HepG2 (cell line): Measurements from ENCODE around the gene MRPL38. TPM values are rescaled to one million over a fixed set of nuclear protein-coding genes. Genes with fewer than 3 reads are reported as not detected.

Experiments
- BHLHE40 ChIP-seq: IDR thresholded peaks from 2 replicates; pipeline ENCODE4 v1.6.1; 2011; ENCODE audit warnings: low read length, improper control_type of control experiment
- JDP2 ChIP-seq: sonication (generic); formaldehyde crosslinking; IDR thresholded peaks from 2 replicates; pipeline ENCODE4 v1.8.1; 2022; ENCODE audit warnings: missing genetic modification reagents, borderline replicate concordance
- NR2F6 ChIP-seq, 2 experiments: IDR thresholded peaks; 2 replicates each; pipeline ENCODE4 v1.6.1; 2016; ENCODE audit warnings: antibody characterized with exemption in 1 of 2, mild to moderate bottlenecking in 1 of 2
- PCBP2 ChIP-seq: fragments of 200-400 bp; formaldehyde crosslinking; optimal IDR thresholded peaks from 2 replicates; pipeline ENCODE3; 2018; ENCODE audit warnings: low read length, low read depth; ENCODE audit not compliant: poor library complexity, severe bottlenecking
- ZNF253 ChIP-seq: sonication (generic); formaldehyde crosslinking; IDR thresholded peaks from 2 replicates; pipeline ENCODE4 v1.8.0; 2022; ENCODE audit warnings: mild to moderate bottlenecking, missing genetic modification reagents, borderline replicate concordance
- ZNF543 ChIP-seq: sonication (generic); formaldehyde crosslinking; IDR thresholded peaks from 2 replicates; pipeline ENCODE4 v1.4.0; 2020; ENCODE audit warnings: mild to moderate bottlenecking, missing genetic modification reagents
- ZNF614 ChIP-seq: IDR thresholded peaks from 2 replicates; pipeline ENCODE4 v1.6.1; 2018; ENCODE audit warnings: missing biosample characterization, missing genetic modification reagents, inconsistent platforms, borderline replicate concordance
- ZSCAN20 ChIP-seq: sonication (generic); formaldehyde crosslinking; IDR thresholded peaks from 2 replicates; pipeline ENCODE4 v1.4.0; 2020; ENCODE audit warnings: missing genetic modification reagents, mild to moderate bottlenecking, borderline replicate concordance
- polyA plus RNA-seq, 8 experiments: library from polyadenylated mRNA; depleted of rRNA in 3 of 8; stranded (reverse) in 7 of 8; unstranded in 1 of 8; fragments of >200 nt; fragmentation: Illumina TruSeq in 4 of 8; extraction: Trizol in 4 of 8; gene quantifications; 2 replicates each; pipeline versions ENCODE4 v1.2.1 to v1.2.3, GENCODE V29; 2011 to 2016; ENCODE audit warnings: low read depth in 4 of 8, missing spikeins in 1 of 8, mixed read lengths in 1 of 8; ENCODE audit not compliant: insufficient read depth in 1 of 8
- total RNA-seq, 5 experiments: library from RNA; depleted of rRNA; stranded (reverse); fragments of >200 nt; fragmentation: Illumina TruSeq; extraction: Trizol; gene quantifications; 2 replicates each; pipeline ENCODE4 v1.2.3, GENCODE V29; 2016; ENCODE audit warnings: low read depth in 1 of 5
- TF ChIP-seq, protein P1 (sequence below): sonication (generic); formaldehyde crosslinking; IDR thresholded peaks from 2 replicates; pipeline ENCODE4 v1.4.0; 2020; ENCODE audit warnings: missing genetic modification reagents
- TF ChIP-seq, protein P2 (sequence below): sonication (generic); formaldehyde crosslinking; IDR thresholded peaks from 2 replicates; pipeline ENCODE4 v1.8.1; 2022; ENCODE audit warnings: low read depth, mild to moderate bottlenecking, missing genetic modification reagents
- TF ChIP-seq, protein P3 (sequence below), 2 experiments: sonication (generic) in 1 of 2; formaldehyde crosslinking in 1 of 2; IDR thresholded peaks; 2 replicates each; pipeline versions ENCODE4 v1.6.1 to v1.9.0; 2014 to 2022; ENCODE audit warnings: antibody characterized with exemption in 1 of 2, borderline replicate concordance in 1 of 2, inconsistent platforms in 1 of 2, low read depth in 1 of 2, missing genetic modification reagents in 1 of 2

The MRPL38 gene
- total and polyA plus RNA-seq, 2 of the 13 experiments (the other 11 are each of a cell fraction or from before 2014, with no cell fraction given): 83.7 to 125 TPM

DNA sequence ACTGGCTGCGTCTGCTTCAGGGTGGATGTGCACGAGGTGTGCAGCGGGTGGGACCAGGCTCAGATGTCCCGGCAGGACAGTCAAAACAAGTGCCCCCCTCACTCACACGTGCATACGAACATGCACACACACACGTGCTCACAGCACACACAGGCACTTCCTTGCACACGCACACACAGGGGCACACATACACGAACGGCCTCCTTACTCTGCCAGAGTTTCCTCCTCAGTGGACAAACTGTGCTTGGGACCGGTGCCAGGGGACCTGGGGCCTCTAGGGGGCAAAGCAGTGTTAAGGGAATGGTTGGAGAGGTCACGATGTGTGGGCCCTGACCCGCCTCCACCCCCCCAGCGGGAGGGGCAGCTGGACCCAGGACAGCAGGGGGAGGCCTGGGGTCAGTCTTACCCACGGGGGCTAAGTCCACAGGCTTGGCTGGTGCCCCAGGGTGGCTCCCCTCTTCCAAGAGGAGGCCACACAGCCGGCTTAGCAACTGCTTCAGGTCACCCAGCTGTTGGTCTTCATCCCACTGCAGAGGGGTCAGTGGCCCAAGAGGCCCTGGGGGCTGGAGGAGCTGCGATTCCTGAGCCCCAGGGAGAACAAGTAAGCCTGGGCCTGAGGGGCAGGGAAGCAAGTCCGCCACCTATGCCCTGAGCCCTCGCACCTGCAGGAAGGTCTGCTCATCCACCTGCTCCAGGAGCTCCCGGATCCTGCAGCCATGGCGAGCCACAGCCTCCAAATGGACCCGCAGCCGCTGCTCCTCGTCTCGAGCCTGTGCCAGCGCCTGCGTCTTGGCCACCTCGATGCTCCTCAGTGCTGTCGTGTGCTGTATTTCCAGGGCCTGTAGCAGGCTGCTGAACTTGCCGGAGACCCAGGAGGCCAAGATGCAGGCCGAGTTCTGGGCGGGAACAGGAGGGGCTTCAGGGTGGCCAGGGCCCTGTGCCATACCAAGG, 12.8 kb downstream of the MRPL38 start (continued):
- peak; percentile 64; the same call in 1 of the 2 replicates for TF ChIP-seq ZSCAN20 (CRISPR knock-in tag)
- TF ChIP-seq ZNF543: 0 out of 2 replicates have a peak, but pooled peaks have one; percentile 21
- peak; percentile 93 for TF ChIP-seq NR2F6 (IDR thresholded peaks at IDR 0.05)
- peak; percentile 93 for TF ChIP-seq NR2F6 (CRISPR knock-in tag; IDR thresholded peaks at IDR 0.05)
- TF ChIP-seq JDP2 (CRISPR knock-in tag): no peak; the same call in 1 of the 2 replicates
- no peak; the same call in 1 of the 2 replicates for TF ChIP-seq BHLHE40
- TF ChIP-seq ZNF614 (CRISPR knock-in tag): no peak
- TF ChIP-seq, protein P1, sequence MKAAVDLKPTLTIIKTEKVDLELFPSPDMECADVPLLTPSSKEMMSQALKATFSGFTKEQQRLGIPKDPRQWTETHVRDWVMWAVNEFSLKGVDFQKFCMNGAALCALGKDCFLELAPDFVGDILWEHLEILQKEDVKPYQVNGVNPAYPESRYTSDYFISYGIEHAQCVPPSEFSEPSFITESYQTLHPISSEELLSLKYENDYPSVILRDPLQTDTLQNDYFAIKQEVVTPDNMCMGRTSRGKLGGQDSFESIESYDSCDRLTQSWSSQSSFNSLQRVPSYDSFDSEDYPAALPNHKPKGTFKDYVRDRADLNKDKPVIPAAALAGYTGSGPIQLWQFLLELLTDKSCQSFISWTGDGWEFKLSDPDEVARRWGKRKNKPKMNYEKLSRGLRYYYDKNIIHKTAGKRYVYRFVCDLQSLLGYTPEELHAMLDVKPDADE (CRISPR knock-in tag): 0 out of 2 replicates have a peak, but pooled peaks have one; percentile 74
- TF ChIP-seq, protein P2, sequence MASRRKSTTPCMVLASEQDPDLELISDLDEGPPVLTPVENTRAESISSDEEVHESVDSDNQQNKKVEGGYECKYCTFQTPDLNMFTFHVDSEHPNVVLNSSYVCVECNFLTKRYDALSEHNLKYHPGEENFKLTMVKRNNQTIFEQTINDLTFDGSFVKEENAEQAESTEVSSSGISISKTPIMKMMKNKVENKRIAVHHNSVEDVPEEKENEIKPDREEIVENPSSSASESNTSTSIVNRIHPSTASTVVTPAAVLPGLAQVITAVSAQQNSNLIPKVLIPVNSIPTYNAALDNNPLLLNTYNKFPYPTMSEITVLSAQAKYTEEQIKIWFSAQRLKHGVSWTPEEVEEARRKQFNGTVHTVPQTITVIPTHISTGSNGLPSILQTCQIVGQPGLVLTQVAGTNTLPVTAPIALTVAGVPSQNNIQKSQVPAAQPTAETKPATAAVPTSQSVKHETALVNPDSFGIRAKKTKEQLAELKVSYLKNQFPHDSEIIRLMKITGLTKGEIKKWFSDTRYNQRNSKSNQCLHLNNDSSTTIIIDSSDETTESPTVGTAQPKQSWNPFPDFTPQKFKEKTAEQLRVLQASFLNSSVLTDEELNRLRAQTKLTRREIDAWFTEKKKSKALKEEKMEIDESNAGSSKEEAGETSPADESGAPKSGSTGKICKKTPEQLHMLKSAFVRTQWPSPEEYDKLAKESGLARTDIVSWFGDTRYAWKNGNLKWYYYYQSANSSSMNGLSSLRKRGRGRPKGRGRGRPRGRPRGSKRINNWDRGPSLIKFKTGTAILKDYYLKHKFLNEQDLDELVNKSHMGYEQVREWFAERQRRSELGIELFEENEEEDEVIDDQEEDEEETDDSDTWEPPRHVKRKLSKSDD: peak; percentile 23; the same call in 1 of the 2 replicates
- TF ChIP-seq, protein P3, sequence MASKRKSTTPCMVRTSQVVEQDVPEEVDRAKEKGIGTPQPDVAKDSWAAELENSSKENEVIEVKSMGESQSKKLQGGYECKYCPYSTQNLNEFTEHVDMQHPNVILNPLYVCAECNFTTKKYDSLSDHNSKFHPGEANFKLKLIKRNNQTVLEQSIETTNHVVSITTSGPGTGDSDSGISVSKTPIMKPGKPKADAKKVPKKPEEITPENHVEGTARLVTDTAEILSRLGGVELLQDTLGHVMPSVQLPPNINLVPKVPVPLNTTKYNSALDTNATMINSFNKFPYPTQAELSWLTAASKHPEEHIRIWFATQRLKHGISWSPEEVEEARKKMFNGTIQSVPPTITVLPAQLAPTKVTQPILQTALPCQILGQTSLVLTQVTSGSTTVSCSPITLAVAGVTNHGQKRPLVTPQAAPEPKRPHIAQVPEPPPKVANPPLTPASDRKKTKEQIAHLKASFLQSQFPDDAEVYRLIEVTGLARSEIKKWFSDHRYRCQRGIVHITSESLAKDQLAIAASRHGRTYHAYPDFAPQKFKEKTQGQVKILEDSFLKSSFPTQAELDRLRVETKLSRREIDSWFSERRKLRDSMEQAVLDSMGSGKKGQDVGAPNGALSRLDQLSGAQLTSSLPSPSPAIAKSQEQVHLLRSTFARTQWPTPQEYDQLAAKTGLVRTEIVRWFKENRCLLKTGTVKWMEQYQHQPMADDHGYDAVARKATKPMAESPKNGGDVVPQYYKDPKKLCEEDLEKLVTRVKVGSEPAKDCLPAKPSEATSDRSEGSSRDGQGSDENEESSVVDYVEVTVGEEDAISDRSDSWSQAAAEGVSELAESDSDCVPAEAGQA (IDR thresholded peaks at IDR 0.05; ENCODE audit: low read depth): no peak
- TF ChIP-seq, protein P3 (CRISPR knock-in tag; IDR thresholded peaks at IDR 0.05; ENCODE audit: borderline replicate concordance): peak; percentile 68; the same call in 1 of the 2 replicates
- no peak for TF ChIP-seq PCBP2
- 0 out of 2 replicates have a peak, but pooled peaks have one; percentile 18 for TF ChIP-seq ZNF253 (CRISPR knock-in tag)
